MM.1S (cell line): ENCODE results near the gene ACE.

Experiments
- CTCF ChIP-seq: fragments of 300-600 bp; sonication (generic); IDR thresholded peaks from 2 replicates; pipeline ENCODE4 v1.5.1; 2016; ENCODE audit warnings: antibody characterized with exemption, low read length, mixed read lengths
- EZH2 ChIP-seq: fragments of 300-600 bp; sonication (generic); optimal IDR thresholded peaks from 2 replicates; pipeline ENCODE3; 2017; ENCODE audit warnings: low read depth, mild to moderate bottlenecking, antibody characterized with exemption, low read length, mixed read lengths
- EZH2phosphoT487 ChIP-seq: fragments of 300-600 bp; sonication (generic); IDR thresholded peaks from 2 replicates; pipeline ENCODE4 v1.6.1; 2018; ENCODE audit warnings: antibody characterized with exemption, low read length

GRCh38 chr17:63537991-63538692, 61.3 kb downstream of the ACE start:
- TF ChIP-seq CTCF (no peak), EZH2phosphoT487 (no peak), EZH2 (no peak)
